GM12878 (cell line): ENCODE data around the gene CILP.
"Not testable (repeated sequence)": the region's sequence is repeated elsewhere in the genome, so short reads cannot be mapped to it uniquely, and the experiment has no call there.

Source experiments
- CTCF ChIP-seq, 3 experiments: IDR thresholded peaks in 2 of 3; conservative IDR thresholded peaks in 1 of 3; 2 replicates each; pipeline ENCODE4 v1.5.1; 2011; ENCODE audit warnings: low read depth in 3 of 3, low read length in 3 of 3, mild to moderate bottlenecking in 3 of 3, control low read depth in 2 of 3, moderate library complexity in 2 of 3, inconsistent platforms in 1 of 3, mixed read lengths in 1 of 3; ENCODE audit not compliant: control insufficient read depth in 2 of 3, insufficient read depth in 1 of 3; ENCODE audit errors: extremely low read depth in 1 of 3
- EGR1 ChIP-seq, 2 experiments: IDR thresholded peaks; 1 replicate in 1 of 2; 2 replicates in 1 of 2; pipeline ENCODE4 v1.6.1; 2011 to 2012; ENCODE audit warnings: low read depth in 2 of 2, low read length in 2 of 2, borderline replicate concordance in 1 of 2, mild to moderate bottlenecking in 1 of 2, moderate library complexity in 1 of 2
- JUND ChIP-seq: IDR thresholded peaks from 2 replicates; pipeline ENCODE4 v1.6.1; 2012; ENCODE audit warnings: low read depth, mild to moderate bottlenecking, low read length, improper control_type of control experiment, moderate library complexity
- POLR2A ChIP-seq: IDR thresholded peaks from 2 replicates; pipeline ENCODE4 v1.6.1; 2011; ENCODE audit warnings: low read depth, mild to moderate bottlenecking, low read length
- RBBP5 ChIP-seq: fragments of 200-600 bp; sonication (generic); conservative IDR thresholded peaks from 2 replicates; pipeline ENCODE4 v1.6.1; 2016
- RFX5 ChIP-seq: IDR thresholded peaks from 2 replicates; pipeline ENCODE4 v1.6.1; 2011; ENCODE audit warnings: low read depth, low read length, improper control_type of control experiment

GRCh38 chr15:65188472-65188871 lies 22.8 kb downstream of the CILP start:
- TF ChIP-seq POLR2A; CTCF (IDR thresholded peaks at IDR 0.05 in 2 of 3, conservative IDR thresholded peaks at IDR 0.05 in 1 of 3; ENCODE audit: control insufficient read depth in 2 of 3, extremely low read depth in 1 of 3, insufficient read depth in 1 of 3, low read depth in 3 of 3, low read length in 3 of 3); JUND; RBBP5; EGR1 (IDR thresholded peaks at IDR 0.05; ENCODE audit: borderline replicate concordance in 1 of 2, low read depth in 2 of 2, low read length in 2 of 2); RFX5: not testable (repeated sequence)
